ENCODE data around the gene KIF3A. TPM values are rescaled to one million over a fixed set of nuclear protein-coding genes. Genes with fewer than 3 reads are reported as not detected.

Gene KIF3A
- 5.2 to 11.6 TPM (median 8.7 TPM) in 5 replicates for total RNA-seq (2022; extraction: Qiagen RNA extraction)

DNA sequence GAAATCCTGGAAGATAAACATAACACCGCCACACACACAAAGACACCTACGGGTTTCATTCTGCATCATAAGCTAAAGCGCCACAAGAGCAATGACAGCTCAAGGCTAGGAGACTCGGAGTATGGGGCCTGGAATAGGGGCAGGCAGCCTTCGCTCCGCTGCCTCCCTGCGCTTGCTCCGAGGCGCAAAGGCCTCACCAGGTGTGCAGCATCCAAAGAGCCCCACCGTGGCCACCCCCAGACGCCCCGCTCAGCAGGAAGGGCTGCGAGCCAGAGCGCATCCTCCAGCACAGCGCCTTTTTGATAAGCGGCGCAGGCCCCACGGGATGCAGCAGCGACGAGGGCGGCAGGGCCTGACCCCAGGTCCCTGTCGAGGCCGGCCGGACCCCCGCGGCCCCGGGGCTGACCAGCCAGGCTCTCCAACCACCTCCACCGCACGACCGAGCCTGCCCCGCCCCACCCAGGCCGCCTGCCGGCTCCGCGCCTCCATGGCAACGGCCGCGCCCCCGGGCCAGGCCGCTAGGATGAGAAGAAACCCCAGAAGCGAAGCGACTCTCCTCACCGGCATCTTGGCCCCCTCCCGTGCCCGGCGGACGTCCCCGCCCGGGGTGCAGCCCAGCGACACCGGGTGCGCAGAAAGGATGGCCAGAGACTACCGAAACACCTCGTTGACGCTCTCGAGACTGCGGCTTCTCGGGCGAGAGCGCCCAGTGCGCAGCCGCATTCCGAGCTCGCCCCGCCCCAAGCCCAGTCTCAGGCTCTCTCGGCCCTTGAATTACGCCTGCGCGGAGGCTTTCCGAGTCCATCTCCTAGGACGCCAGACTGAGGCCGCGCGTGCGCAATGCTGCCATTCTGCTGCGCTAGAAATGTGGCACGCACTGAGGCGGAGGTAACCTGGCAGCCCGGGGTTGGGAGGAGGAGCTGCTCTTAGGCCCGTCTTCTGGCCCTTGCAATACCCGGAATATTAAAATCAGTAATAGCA is at the start of gene KIF3A:
KIF3A (minus strand) TSS at position 694 of the 981 bp plus-strand sequence; CDS start at position 567, 127 bp downstream.

DNA sequence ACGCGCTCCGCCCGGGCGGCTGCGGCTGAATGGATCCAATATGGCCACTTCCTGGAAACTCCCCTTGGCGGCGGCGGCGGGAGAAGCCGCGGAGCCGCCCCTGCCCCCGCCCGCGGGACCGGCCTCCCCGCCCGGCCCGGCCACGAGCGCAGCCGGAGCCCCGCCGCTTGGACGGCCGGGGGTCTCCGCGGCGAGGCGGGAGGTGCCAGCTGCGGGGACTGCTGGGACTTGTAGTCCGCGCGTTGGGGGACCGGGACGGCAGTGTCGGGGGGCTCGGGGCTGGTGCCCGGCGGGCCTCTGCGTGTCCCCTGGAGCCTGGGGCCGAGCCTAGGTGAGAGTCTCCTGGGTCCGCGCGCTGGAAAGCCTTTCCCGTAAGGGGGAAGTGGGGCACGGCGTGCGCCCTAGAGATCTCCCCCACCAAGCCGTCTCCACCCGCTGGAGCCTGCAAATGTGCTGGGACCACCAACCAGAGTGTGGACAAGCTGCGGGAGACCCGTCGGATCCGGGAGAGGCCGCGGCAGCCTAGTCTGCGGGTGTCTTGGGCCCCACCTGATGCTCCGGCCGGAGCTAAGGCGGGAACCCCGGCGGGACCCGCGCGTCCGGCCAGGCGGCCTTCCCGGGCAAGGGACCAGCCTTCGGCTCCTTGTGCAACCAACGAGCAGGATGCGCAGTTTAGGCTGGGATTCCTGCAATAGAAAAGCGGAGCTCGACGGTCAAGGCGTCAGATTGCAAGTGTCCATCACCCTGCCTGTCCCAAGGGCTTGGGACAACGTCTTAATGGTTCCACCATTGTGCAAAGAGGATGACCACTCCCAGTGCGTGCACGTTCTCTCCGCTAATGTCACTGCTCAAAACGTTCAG is 40.1 kb upstream of the KIF3A start, which contains the start of gene SEPTIN8:
SEPTIN8 (minus strand) TSS at position 31 of the 861 bp plus-strand sequence. CDS start 102 bp downstream, outside the sequence.

DNA sequence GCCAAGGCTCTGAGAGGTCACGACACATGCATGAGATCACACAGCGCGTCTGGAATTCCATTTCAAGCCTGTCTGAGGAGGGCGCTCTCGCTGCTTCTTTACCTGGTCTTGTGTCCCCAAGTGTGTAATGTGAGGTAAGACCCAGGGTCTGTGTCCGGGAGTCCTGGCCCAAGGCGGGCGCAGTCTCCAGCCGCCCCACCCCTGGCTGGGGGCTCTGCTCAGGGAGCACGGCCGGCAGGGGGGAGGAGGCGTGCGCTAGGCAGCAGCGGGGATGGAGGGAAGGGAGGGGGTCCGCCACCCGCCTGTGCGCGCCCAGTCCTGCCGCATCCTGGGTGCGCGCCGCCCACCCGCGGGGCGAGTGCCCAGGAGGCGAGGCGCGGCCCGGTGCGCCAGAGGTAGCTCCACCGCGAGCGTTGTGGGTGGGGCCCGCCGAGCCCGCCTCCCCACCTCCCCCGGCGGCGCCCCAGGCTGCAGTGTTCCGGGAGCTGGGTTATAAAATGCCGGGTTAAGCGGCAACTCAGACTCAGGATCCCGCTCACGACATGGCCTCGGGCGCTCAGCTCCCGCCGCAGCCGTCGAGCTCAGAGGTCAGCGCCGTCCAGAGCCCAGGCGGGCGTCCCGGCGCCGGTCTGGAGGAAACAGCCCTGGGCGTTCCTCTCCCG is 9.7 kb upstream of the KIF3A start, which contains the start of gene CCNI2:
CCNI2 (plus strand) TSS at position 473 of the 662 bp plus-strand sequence; CDS start at position 543, 70 bp downstream.

DNA sequence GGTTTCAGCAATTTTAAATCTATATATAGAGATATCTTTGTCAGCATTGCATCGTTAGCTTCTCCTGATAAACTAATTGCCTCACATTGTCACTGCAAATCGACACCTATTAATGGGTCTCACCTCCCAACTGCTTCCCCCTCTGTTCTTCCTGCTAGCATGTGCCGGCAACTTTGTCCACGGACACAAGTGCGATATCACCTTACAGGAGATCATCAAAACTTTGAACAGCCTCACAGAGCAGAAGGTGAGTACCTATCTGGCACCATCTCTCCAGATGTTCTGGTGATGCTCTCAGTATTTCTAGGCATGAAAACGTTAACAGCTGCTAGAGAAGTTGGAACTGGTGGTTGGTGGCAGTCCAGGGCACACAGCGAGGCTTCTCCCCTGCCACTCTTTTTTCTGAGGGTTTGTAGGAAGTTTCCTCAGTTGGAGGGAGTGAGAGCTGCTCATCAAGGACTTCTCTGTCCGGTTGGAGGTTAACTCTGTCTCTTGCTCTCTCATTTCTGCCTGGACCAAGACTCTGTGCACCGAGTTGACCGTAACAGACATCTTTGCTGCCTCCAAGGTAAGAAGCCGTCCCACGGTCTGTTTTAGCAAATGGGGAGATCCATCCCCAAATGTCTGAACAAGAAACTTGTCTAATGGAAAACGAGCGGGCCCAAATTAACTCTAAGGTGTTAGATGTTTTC is 63.3 kb downstream of the KIF3A start, which contains the start of gene IL4:
IL4 (plus strand) TSS at position 51 of the 692 bp plus-strand sequence; CDS start at position 113, 62 bp downstream.

DNA sequence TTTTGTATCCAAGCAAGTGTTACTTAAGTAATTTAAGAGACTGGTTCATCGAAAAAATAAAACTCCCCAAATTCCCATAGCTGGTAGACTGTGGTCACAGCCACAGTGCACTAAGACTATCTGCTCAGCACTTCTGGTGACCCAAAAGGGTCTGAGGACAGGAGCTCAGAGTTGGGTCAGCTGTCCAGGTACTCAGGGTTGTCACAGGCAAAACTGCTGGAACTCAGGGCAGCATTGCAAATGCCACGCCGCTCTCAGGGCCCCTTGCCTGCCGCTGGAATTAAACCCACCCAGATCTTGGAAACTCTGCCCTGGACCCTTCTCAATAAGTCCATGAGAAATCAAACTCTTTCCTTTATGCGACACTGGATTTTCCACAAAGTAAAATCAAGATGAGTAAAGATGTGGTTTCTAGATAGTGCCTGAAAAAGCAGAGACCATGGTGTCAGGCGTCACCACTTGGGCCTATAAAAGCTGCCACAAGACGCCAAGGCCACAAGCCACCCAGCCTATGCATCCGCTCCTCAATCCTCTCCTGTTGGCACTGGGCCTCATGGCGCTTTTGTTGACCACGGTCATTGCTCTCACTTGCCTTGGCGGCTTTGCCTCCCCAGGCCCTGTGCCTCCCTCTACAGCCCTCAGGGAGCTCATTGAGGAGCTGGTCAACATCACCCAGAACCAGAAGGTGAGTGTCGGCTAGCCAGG is 79.5 kb downstream of the KIF3A start, which contains the start of gene IL13:
IL13 (plus strand) TSS at position 498 of the 705 bp plus-strand sequence; CDS start at position 512, 14 bp downstream.

Other genes with a start within 250 kb of the KIF3A start
- gene IRF1, start 246.8 kb downstream of the KIF3A start, total RNA-seq (2022; extraction: Qiagen RNA extraction) = 29.4 to 45.1 TPM (median 39.5 TPM) in 5 replicates
- not detected in 5 replicates for gene IL5, start 194.0 kb downstream of the KIF3A start, total RNA-seq (2022; extraction: Qiagen RNA extraction)
- 26.5 to 35.9 TPM (median 28.8 TPM) in 5 replicates for gene RAD50, start 180.6 kb downstream of the KIF3A start, total RNA-seq (2022; extraction: Qiagen RNA extraction)
- 0.06 to 0.13 TPM in 2 of 5 replicates, not detected in the others for gene IL13, start 79.4 kb downstream of the KIF3A start, total RNA-seq (2022; extraction: Qiagen RNA extraction)
- not detected in 5 replicates for gene IL4, start 63.6 kb downstream of the KIF3A start, total RNA-seq (2022; extraction: Qiagen RNA extraction)
- gene CCNI2, start 9.9 kb upstream of the KIF3A start, total RNA-seq (2022; extraction: Qiagen RNA extraction) = 0.07 to 0.42 TPM (median 0.12 TPM) in 4 of 5 replicates, not detected in the other
- 16.6 to 23.3 TPM (median 20.5 TPM) in 5 replicates for gene SEPTIN8, start 39.7 kb upstream of the KIF3A start, total RNA-seq (2022; extraction: Qiagen RNA extraction)
- gene SOWAHA, start 75.8 kb upstream of the KIF3A start, total RNA-seq (2022; extraction: Qiagen RNA extraction) = 0.09 to 0.16 TPM (median 0.14 TPM) in 5 replicates
- gene SHROOM1, start 93.1 kb upstream of the KIF3A start, total RNA-seq (2022; extraction: Qiagen RNA extraction) = 8.6 to 10.5 TPM (median 10.3 TPM) in 5 replicates
- 0.18 to 0.31 TPM (median 0.21 TPM) in 5 replicates for gene GDF9, start 128.9 kb upstream of the KIF3A start, total RNA-seq (2022; extraction: Qiagen RNA extraction)
- 366 to 585 TPM (median 499 TPM) in 5 replicates for gene UQCRQ, start 129.1 kb upstream of the KIF3A start, total RNA-seq (2022; extraction: Qiagen RNA extraction)
- gene LEAP2, start 136.1 kb upstream of the KIF3A start, total RNA-seq (2022; extraction: Qiagen RNA extraction) = 0.73 to 1.6 TPM (median 1.1 TPM) in 5 replicates
- gene AFF4, start 226.1 kb upstream of the KIF3A start, total RNA-seq (2022; extraction: Qiagen RNA extraction) = 17.0 to 26.2 TPM (median 21.2 TPM) in 5 replicates

Measured in A549 treated with CORT108297 at 1 μM for 4 hours (cell line).